GM19351 (cell line): Measurements from ENCODE around the gene PLXDC2.

ENCODE experiments used
- ATAC-seq: cut with Tn5 transposase; IDR thresholded peaks from one replicate; pipeline ENCODE4 v1.9.1; 2021; ENCODE audit warnings: mild to moderate bottlenecking, moderate library complexity; ENCODE audit not compliant: unreplicated experiment

Gene PLXDC2

DNA sequence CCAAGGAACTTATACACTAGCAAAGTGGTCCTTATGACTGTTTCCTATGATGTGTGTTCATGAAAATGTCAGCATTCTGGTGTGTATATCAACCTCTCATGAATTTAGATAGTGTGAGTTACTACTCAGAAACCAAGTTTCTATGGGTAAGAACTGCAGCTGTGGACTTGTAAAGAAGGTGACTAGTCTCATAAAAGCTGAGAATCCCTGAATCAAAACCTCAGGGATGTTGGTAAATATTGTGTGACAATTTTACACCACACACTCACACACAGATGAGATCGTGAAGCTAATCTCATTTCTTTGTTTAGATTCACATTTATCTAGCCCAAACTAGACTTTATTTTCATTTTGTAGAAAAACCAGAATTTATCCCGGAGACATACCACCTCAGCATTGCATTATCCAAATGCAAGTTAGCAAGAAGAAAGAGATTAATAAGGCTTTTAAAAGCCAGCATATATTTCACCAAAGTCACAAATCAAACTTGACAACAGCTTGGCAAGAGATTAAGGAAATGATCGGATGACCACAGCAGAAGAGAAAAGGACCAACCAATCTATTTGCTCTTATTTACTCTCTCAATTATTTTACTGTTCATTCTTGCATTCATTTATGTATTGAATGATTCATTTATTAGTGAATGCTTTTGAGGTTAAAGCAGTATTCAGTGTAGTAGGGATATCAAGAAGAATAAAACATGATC, 92.9 kb downstream of the PLXDC2 start:
- ATAC-seq = no peak

DNA sequence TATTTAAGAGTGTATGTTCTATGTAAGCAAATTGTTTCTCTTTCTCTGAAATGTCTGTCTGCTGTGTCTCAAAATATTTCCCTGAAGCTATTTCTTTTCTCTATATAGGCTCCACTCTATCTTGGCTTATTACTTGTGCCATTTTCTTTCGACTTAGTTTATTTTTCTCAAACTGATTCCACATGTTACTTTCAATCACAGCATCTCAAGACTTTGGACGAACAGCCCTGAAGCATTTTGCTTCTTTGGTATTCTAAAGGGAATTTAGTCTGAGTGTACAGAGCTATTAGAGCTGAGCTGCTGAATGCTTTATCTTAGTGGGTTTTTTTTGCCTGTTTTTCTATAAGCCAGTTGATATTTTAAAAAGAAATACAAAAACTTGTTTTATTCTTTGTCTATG, 95.7 kb downstream of the PLXDC2 start:
- no peak for ATAC-seq

DNA sequence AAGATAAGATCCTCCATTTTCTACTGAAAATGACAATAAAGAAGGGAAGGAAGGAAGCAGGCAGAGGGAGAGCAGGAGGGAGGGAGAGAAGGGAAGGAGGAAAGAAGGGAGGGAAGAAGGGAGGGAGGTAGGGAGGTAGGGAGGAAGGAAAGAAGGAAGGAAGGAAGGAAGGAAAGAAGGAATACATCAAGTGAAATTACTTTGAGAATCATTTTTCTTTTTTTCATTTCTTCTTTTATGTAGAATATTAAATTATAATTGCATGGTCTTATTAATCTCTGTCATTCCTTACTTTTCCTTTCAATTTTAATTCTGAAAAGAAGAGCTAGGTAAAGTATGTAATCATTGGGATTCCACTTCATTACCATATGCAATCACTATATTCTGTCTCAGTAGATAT, 97.8 kb downstream of the PLXDC2 start:
- ATAC-seq = no peak

DNA sequence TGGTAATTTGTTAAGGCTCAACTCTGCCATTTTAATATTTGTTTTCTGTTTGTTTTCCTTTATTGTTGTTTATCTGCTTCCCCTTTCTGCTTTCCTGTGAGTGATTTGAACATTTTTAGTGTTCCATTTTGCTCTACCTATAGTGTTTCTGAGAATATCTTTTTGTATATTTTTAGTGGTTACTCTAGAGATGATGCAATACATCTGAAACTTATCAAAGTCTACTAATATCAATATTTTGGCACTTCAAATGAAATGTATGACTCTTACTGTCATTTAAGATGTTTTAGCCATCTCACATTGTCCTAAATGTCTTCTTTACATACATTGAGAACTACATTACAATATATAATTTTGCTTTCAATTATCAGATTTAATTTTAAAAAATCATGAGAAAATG, 98.9 kb downstream of the PLXDC2 start:
- no peak for ATAC-seq

DNA sequence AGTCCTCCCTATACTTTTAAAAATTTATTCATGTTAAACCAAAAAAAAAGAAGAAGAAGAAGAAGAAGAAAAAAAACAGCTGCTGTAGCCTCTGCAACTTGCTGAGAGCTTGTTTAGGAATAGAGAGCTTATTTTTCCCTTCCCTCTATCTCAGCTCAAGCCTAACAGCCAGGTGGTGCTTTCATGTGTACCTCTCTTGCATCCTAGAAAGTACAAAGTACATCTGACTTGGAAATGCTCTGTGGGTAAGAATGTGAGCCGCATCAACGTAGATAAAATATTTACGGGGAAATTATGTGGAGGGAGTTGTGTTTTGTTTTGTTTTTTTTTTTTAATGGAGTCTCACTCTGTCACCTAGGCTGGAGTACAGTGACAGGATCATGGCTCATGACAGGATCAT, 99.6 kb downstream of the PLXDC2 start:
- no peak for ATAC-seq

DNA sequence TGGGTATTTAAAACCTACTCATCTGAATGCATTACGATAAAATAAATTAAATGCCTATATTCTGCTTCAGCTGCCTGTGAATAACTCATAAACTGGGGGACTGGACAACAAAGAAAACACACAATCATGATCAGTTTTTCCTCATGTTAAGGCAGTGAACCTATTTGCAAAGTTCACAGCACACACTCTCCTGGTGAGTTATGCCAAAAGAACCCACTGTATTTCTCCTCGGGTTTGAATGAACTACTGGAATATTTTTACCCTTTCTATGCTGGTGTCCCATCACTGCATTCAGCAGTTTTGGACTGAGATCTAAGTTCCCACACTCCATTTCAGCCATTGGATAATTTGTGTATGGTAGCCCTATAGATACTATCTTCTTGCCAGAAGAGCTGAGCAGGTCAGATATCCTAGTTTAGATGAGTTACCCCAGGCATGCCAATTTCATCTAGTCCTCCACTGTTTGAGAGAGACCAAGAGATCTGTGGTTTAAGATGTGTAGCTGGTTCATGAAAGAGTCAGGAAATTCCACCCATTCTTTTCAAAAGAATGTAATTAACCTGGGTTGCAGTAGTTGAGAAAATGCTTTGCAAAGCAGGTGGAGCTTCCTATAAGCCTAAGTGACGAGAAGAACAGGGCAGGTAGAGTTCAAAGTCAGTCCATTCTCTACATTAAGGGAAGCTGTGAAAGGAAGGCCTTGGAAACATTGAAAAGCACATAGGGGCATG, 101.7 kb downstream of the PLXDC2 start:
- ATAC-seq = no peak

DNA sequence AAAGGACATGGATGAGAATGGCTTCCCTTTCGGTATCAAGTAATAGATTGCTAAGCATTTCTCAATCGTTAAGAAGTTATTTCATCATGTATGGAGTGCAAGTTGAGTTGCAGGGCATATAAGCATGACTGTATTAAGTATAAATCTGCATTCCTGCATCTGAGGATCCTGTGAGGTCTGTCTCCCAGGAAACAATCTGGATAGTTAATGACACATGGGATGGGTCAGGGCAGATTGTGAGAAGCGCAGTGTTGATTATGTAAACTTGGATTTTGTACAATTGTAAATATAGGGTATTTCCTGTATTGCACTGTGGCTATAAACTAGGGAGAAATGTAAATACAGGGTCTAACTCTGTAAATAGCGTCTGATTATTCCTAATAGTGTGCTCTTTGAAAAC, 102.6 kb downstream of the PLXDC2 start:
- no peak for ATAC-seq

DNA sequence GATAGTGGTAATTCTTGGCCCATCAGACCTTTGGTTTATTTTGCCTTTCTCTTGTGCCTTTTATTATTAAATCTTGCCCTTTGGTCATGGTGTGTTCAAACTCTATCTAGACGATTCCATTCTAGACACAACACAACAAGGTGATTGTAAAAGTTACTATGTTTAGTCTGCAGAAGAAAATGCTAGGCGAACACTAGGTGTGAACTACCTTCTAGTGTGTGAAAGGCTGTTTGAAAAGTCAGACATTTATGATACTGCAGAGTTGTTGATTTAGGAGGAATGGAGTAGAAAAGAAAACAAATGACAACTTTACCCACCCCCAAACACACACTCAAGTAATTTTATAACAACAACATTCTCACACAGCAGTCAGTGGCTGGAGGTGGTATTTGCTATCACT, 103.4 kb downstream of the PLXDC2 start:
- no peak for ATAC-seq

DNA sequence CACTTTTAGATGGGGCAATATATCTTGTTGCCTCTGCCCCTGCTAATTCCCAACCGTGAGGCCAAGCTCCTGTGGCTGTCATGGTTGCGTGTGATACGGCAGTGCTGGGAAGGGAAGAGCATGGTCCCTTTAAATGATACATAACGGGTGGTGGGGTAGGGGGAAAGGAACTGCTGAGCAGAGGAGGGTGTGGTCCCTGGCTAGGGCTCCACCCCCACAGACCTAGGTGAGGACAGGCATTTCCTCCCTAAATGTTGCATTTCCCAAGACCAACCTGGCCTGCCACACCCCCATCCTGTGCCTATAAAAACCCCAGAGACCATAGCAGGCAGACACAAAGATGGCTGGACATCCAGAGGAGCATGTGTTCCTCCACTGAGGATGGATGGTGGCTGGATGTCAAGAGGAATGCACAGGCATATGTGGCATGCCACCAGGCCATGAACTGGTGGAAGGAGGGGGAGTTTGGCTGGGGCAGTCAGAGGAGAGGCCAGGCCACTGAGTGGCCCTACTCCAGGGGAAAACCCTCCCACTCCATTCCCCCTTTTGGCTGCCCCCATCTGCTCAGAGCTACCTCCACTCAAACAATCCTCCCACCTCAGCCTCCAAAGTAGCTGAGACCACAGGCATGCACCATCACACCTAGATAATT, 104.0 kb downstream of the PLXDC2 start:
- ATAC-seq = no peak

DNA sequence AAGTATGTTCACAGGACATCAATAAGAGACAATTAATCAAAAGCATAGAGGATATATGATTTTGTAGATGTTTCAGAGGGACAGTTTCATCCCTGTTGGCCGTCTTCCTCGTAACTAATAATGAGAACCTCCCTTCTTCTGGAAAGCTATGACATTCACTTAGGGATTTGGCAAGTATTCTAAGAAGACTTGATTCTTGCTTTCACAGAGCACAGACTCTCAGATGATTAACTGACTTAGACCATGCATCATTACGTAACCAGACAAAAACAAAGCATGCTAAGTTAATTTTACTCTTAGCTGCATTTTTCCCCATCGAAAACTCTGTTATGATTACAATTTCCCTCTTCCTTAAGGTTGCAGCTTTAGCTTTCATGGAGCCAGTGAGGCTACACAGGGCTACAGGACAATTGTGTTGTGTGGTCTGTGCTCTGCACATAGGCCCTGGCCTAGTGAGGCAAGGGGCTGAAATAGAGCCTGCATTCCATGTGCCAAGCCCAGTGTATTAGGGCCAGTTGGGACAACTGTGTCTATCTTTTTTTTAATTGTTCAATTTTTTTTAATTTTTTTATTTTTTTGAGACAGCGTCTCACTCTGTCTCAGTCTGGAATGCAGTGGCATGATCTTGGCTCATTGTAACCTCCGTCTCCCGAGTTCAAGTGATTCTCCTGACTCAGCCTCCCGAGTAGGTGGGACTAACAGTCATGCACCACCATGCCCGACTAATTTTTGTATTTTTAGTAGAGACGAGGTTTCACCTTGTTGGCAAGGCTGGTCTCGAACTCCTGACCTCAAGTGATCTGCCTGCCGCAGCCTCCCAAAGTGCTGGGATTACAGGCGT, 105.3 kb downstream of the PLXDC2 start:
- no peak for ATAC-seq

DNA sequence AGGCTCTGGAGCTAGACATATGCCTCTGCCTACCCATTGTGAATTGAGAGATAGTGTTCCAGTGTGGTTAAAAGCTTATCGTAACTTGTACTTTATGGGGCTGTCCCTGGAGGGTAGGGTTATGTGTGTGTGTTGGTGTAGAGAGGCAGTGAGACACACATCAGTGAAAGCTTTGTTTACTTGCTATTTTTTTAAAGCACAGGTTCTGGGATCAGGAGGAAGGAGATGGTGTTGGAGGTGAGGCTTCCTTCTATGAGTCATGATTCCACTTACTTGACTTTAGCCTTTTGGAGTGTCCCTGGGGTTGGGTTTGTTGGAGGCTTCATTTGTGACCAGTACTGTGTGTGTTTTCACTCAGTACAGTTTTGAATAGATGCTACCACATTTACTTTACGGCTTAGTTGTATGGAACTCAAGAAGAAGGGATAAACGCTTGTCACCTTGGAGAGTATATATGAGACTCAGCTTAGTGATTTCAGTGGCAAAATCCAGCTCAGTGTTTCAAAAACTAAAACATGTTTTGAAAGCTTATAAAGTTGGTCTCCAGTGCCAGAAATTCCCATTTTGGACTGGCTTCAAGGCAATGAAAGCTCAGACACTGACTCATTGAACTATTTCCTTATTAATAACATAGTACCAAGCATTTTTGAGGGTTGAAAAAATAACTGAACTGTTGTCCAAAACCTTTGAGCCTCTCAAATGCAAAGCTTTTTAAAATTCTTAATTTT, 106.2 kb downstream of the PLXDC2 start:
- no peak for ATAC-seq

DNA sequence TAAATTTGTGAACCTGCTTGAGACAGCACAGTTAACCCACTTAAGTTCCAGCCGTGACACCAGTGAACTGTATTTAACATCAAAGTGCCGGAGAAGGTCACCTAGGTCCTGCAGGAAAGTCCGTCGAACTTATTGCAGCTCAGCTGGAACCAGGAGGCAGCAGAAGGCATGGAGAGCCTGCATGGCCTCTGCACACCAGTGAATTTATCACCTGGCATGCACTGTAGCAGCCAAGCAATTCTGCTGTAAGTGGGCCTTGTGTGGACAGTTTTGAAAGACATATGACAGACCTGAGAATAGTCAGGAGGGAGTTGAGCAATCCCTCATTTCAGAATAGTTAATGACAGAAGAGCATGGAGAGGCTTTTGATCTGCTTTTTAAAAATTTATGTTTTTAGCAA, 108.8 kb downstream of the PLXDC2 start:
- ATAC-seq = no peak

DNA sequence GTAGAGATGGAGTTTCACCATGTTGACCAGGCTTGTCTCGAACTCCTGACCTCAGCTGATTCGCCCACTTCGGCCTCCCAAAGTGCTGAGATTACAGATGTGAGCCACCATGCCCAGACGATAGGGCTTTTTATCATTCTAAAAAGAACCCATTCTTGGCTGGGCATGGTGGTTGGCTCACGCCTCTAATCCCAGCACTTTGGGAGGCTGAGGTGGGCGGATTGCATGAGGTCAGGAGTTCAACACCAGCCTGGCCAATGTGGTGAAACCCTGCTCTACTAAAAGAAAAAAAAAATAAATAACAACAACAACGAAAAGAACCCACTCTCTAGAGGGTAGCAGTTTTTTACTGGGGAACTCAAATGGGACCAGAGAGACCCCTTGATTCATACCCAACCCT, 112.7 kb downstream of the PLXDC2 start:
- ATAC-seq = no peak

DNA sequence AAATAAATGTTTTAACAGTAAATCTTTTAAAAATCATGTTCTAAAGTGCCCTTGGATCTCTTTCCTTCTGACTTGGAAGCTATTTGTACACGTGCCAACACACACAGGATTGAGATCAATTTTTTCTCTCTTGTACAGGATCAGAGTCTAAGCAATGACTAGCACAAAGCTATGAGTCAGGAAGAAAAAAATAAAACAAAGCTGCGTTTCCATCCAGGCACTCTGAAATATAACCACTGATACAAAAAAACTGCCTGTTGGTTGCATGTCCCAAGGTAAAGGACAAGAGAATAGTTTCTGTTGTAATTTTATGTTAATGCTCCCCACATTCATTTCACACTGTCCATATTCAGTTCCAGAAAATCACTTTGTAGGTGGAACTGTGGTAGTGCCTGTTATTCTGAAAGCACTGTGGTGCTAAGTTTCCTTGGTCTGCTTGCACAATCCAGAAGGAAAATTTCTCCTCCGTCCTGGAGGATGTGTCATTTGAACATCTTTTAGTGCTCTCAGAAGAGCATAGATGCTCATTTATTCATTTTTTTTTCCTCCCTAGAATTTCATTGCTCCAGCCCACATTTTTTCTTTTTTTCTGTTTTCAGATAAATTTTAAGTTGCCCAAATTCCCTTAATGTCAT, 113.4 kb downstream of the PLXDC2 start:
- ATAC-seq = no peak

DNA sequence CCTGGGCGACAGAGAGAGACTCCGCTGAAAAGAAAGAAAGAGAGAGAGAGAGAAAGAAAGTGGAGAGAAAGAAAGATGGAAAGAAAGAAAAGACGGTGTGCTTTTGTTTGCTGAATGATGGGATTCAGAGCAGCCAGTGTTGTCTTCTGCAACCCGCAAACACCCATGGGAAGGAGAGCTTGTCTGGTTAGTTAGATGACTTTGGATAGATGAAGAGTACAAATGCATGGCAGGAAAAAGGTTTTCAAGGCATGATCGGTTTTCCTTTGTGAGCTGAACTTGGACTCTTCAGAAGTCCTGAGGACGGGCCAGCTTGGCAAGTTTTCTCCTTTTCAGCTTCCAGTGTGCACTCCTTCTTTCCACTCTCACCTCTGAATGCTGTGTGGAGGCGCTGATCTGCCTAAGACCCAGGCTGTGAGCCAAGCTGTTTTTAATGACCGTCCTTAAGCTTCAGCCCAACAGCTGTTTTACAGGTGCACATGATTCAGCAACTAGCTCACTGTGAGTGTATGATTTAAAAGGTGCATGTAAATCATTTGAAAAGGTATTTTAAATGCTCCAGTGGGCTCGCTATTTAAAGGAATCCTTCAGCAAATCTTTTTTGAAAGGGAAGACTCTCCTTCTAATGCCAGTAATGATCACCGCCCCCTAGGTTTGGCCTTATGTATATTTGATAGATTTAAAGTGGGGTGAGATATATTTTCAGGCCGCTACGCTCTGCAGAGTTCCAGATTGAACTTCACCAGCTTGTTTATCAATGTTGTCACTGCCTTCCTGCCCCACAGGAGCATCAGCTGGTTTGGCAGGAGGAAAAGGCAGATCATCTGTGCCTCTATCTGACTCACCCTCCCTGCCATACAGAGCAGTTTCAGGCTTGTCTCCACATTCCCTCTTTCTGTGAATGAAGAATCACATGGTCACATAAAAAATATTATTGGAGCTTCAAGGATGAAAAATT, 115.0 kb downstream of the PLXDC2 start:
- ATAC-seq = no peak

DNA sequence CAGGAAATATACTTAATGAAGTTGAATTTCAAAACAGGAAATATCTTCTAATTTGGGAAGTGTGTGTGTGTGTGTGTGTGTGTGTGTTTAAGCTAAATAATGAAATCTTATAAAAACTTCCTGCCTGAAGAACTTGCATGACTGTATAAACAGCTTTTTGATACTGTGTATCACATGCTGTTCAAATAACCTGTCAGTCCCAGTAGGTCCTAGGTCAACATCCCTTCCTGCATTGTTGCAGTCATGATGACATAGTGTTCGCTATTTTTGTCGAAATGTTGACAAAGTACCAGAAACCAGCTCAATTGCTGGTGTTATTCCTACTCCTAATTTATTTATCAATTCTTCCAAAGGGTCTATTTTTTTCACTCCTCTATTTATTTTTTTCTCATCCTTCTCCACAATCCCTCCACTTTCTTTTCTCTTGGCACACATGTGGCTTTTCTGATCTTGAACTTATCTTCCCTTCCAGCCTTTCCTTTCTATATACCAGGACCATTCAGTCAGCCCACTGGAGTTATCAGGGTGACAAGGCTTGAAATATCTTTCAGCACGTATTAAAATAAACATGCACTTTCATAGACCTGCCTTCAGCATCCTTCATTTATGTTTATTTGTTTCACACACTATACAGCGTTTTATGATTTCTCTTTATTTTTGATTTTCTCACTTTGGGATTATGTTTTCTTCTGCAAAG, 115.8 kb downstream of the PLXDC2 start:
- no peak for ATAC-seq

DNA sequence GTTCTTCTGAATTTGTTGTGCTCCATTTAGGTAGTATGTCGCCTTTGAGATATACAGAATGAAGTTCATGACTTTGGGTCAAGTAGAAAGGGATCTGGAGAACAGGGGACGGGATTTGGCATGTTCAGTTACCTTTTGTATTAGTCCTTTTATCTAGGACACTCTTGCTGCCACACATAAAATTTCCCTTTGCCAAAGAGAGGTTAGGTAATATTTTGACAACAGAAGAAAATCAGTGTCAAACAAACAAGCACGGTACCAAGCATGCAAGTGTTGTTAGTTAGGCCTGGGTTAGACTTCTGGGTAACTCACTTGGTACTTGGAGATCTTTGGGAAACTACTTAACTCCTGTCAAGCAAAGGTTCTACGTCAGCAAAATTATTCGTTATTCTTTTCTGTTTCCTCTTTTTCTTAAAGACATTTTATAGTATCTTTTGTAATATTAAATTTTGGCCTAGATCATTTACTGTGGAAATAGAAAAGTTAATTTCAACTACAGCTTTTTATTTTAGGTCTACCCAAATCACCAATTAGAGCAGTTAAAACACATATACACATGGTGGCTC, 116.7 kb downstream of the PLXDC2 start:
- no peak for ATAC-seq

DNA sequence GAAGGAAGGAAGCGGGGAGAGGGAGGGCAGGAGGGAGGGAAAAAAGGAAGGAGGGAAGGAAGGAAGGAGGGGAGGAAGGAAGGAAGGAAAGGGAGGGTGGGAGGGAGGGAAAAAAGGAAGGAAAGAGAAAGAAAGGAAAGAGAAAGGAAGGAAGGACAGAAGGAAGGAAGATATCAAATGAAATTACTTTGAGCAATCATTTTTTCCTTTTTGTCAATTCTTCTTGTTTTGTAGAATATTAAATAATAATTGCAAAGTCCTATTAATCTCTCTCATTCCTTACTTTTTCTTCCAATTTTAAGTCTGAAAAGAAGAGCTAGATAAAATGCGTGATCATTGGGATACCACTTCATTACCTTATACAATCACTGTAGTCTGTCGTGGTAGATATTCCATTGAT, 117.5 kb downstream of the PLXDC2 start:
- ATAC-seq = no peak
